Stimulated activated CD8-positive, alpha-beta memory T cell treated with anti-CD3 and anti-CD28 coated beads, Interleukin-12 subunit alpha, Interleukin-12 subunit beta, amount 100 ng/mL, for 24 hours (primary cell): ENCODE data around the gene TFDP1.
"Not testable (repeated sequence)": the region's sequence is repeated elsewhere in the genome, so short reads cannot be mapped to it uniquely, and the experiment has no call there.

Experiments used
- DNase-seq: peaks from one replicate; pipeline ENCODE4 v3.0.0-alpha.2; 2020; ENCODE audit errors: extremely low read depth

The TFDP1 gene

DNA sequence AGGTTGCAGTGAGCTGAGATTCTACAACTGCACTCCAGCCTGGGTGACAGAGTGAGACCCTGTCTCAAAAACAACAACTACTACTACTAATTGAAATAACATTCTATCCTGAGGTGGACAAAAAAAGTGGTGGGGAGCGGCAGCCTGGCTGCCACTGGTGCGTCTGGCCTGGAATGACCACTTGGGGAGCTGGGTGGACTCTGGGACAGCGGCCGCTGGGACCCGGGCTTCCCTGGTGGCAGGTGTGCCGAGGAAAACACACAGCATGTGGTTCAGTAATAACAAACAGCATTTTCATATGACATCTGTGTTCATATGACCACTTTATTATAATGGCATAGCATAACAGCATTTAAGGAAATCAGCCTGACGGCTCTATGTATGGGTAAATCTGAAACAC lies 33.9 kb downstream of the TFDP1 start:
- no peak for DNase-seq

DNA sequence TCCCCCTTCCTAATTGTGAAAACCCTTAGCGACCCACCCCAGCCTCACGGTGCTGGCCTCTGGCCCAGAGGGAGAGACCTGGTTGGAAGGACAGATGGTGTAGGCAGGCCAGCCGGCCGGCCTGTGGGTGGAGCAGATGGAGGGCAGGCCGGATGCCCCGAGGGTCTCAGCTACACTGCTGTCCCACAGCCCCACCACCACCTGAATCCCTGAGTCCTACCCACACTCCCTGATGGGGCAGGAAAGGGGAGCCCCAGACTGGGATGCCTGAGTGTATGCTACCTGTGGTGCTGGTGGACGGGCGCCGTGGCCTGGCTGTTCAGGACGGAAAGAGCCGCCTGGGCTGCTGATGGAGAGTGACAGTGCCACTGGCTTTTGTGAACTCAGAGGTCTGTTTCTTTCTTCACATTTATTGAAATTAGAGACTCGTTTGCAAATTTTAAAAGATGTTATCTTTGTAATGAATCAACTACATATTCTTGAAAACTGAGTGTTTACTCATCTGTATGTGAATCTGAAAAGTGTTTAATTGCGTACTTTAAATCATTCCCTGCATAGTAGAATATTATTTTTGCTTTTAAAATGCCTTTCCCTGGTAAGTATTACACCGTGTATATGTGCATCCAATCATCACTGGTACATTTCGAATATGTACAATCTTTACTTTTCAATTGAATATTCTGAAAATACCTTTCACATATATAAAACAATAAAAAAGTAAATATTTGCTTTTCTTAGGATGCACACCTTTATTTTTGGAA lies 35.7 kb downstream of the TFDP1 start:
- DNase-seq = no peak

DNA sequence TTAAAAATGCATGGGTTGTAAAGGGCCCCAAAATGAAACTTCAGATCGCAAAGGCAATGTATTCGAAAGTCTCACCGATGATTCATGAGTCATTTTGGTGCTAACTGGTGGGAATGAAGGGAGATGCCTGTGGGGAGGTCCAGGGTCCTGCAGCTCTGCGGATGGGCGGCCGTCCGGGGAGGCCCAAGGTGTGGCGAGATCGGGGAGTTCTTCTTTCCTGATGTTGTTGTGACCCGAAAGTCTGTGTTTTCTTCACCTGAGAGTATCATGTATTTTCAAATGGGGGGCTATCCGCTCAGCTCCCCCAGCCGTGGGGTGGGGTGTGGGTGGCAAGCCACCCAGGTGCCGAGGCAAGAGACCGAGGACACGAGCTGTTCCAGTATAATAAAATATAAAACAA lies 36.5 kb downstream of the TFDP1 start:
- no peak for DNase-seq

DNA sequence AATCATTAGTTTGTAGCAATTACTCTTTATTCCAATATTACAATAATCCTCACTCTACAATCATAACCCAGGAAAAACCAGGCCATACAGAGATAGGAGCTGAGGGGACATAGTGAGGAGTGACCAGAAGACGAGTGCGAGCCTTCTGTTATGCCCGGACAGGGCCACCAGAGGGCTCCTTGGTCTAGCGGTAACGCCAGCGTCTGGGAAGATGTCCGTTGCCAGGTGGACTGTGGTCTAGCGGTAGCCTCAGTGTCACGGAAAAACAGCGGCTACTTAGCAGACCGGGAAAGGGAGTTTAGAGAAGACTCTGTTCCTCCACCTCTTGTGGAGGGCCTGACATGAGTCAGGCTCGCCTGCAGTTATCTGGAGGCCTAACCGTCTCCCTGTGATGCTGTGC lies 36.9 kb downstream of the TFDP1 start:
- DNase-seq = not testable (repeated sequence)

DNA sequence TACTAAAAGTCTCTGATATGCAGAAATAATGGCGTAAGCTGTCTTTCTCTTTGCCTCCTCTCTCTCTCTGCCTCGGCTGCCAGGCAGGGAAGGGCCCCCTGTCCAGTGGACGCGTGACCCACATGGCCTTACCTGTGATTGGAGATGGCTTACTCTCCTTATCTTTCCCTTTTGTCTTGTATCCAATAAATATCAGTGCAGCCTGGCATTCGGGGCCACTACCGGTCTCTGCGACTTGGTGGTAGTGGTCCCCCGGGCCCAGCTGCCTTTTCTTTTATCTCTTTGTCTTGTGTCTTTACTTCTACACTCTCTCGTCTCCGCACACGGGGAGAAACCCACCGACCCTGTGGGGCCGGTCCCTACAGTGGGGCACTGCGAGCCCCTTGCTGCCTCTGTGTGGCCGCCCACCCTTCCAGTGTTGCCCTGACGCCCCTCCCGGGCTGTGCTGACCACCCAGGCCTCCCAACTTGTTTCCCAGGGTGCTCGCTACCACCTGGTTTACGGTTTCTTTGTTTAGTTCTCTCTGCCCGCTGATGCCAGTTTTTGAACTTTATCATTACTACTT lies 37.5 kb downstream of the TFDP1 start:
- not testable (repeated sequence) for DNase-seq

DNA sequence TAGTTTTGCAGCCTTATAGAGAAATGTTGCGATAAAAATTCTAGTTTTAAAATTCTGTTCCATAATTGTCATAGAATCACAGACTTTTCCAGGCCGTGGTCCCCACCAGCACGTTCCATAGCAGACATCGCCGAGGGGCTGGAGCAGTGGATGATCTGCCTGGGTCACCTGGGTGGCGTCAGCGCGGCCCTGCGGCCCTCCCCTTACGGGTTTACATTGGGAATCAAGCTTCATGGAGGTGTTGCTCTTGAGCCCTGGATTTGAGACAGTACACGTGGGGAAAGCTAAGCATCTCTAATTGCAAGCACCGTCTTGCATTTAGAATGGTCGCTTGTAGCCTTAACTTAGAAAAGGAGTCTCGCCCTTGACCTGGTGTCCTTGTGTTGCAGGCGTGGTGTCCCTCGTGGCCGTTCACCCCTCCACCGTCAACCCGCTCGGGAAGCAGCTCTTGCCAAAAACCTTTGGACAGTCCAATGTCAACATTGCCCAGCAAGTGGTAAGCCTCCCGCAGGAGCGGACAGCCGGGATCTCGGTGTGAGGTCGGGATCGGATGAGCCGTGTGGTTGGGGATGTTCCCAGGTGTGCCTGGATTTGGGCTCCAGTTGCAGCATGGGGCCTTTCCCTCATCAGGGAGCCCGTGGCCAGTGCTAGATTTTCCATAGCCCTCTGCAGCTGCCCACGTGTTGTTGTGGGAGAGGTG lies 38.4 kb downstream of the TFDP1 start:
- DNase-seq = no peak

DNA sequence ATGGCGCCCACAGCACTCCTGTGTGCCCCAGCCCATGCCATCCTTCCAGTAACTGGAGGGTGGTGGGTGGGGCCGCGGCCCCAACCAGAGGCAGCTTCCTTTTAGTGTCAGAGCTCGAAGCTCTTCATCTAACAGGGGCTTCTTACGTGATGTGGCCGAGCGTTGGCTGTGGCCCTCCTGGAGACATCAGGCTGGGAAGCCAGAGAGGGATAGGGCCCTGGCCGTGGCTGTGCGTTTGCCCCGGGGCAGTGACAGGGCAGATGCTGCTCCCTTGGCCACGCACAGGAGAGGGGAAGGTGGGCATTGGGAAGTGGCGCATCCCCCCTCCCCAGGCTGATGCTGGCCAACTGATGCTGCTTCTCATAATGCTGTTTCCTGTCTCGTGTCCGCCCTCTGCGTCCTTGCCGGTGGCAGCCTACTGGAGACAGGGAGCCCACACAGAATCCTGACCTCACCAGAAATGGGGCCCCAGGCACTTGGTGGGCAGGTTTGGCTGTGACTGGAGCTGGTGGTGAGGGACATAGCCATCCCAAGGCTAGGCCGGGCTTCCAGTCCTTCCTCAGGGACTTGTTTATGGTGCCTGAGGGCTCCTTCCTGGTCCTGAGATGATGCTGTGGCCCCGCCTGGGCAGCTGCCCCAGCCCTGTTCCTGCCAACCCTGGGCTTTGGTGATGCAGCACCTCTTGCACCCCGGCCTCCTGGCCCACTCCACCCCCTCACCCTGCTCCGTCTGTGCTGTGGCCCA lies 39.1 kb downstream of the TFDP1 start:
- no peak for DNase-seq

DNA sequence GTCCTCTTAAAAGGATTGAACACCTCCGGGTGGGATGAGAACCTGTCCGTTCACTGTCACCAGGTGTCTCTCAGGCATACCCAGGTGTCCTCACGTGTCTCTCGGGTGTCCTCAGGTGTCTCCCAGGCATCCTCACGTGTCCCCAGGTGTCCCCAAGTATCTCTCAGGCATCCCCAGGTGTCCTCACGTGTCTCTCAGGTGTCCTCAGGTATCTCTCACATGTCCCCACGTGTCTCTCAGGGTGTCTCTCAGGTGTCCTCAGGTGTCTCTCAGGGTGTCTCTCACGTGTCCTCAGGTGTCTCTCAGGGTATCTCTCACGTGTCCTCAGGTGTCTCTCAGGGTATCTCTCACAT lies 39.7 kb downstream of the TFDP1 start:
- no peak for DNase-seq

DNA sequence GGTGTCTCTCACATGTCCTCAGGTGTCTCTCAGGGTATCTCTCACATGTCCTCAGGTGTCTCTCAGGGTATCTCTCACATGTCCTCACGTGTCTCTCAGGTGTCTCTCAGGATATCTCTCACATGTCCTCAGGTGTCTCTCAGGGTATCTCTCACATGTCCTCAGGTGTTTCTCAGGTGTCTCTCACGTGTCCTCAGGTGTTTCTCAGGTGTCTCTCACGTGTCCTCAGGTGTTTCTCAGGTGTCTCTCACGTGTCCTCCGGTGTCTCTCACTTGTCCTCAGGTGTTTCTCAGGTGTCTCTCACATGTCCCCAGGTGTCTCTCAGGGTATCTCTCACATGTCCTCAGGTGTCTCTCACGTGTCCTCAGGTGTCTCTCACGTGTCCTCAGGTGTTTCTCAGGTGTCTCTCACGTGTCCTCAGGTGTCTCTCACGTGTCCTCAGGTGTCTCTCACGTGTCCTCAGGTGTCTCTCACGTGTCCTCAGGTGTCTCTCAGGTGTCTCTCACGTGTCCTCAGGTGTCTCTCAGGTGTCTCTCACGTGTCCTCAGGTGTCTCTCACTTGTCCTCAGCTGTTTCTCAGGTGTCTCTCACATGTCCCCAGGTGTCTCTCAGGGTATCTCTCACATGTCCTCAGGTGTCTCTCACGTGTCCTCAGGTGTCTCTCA lies 40.2 kb downstream of the TFDP1 start:
- not testable (repeated sequence) for DNase-seq

DNA sequence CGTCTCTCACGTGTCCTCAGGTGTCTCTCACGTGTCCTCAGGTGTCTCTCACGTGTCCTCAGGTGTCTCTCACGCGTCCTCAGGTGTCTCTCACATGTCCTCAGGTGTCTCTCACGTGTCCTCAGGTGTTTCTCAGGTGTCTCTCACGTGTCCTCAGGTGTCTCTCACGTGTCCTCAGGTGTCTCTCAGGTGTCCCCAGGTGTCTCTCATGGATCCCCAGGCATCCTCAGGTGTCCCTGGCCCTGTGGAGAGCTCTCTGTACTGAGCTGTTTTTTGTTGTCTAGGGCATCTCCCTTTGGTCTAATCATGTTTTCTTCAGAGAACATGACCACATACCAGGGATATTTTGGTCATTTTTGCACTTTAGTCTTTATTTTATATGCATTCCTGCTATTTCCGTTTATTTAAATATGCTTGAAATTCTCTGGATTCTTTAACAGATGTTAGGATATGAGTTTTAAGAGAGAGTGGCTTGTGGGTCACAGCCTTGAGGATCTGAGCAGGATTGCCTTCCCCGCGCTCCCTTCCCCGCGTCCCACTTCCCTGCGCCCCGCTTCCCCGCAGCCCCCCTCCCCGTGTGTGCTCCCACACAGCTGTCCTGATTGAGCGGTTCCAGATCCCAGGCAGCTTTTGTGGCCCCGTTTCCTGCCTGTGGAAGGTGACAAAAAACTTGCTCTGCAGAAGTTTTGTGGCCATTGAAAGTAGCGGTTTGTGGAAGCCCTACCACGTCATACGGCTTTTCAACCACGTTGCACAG lies 41.6 kb downstream of the TFDP1 start:
- DNase-seq = no peak

DNA sequence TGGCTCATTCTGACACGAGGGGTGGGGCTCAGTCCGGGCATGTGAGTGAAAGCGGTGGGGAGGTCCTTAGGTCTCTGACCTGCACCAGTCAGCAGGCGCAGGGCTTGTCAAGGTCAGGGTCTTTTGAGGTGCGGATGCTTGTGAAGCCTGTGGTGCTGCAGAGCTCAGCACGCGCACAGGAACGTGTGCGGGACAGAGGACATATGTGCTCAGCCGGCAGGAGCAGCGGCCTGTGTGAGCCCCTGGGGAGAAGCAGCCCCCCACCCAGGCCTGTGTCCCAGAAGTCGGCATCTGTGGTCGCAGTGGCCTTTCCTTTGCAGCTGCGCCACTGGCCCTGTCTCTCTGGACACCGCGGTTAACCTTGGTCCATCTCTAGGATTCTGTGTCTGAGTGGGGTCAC lies 42.6 kb downstream of the TFDP1 start:
- no peak for DNase-seq

DNA sequence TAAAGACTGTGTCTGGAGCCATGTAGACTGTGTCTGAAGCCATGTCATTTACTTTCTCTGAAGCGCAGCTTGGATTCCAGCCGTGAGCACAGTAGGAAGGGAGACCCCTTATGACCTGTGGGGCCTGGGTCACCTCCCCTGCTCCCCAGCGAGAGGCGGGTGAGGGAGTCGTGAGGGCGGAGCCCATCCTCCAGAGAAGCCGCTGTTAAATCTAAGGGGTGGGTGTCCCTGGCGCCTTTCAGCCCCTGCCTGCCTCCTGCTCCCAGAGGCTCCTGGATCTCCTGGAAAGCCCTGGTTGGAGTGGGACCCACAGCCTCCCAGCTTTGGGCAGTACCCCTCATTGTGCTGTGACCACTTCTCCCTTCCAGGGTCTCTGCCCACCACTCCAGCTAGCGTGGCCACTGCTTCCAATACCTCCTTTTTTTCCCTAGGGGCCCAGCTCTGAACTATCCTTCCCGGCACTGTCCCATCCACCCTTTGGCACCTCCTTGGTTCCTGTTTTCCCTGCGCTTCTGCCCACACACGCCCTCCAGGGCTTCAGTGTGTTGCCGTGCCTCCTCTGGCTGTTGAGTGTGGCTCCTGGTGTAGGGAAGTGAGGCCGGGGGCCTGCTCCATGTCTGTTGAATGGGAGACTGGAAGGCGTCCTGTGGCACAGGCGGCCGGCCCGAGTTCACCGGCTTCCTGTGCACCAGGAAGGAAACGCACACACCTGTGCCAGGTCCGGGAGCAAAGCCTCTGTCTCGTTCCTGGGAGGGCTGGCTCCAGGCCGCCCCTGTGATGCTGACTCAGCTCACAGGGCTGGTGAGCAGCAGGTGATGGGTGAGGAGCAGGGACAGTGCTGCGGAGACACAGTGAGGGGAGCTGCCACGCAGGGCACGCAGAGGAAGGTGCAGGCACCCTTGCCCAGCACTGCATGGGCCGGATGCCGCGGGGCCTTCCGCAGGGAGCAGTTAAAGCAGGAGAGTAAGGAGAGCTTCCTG lies 44.0 kb downstream of the TFDP1 start:
- no peak for DNase-seq

DNA sequence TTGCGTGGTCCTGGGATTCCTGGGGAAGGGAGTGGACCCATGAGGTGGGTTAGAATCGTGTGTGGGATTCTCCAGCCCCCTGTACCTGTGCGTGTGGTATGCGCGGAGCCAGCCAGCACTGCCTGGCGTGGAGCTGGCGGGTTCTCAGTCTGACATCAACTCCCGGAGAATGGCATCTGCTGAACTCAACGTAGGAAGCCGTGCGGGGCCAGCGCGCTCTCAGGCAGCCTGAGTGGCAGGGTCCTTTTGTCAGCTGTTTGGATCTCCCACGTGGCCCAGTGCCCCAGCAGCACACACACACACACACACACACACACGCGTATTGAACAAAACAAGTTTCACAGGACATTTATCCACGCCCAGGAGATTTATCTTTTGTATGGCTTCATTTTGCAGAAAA lies 45.3 kb downstream of the TFDP1 start:
- no peak for DNase-seq

DNA sequence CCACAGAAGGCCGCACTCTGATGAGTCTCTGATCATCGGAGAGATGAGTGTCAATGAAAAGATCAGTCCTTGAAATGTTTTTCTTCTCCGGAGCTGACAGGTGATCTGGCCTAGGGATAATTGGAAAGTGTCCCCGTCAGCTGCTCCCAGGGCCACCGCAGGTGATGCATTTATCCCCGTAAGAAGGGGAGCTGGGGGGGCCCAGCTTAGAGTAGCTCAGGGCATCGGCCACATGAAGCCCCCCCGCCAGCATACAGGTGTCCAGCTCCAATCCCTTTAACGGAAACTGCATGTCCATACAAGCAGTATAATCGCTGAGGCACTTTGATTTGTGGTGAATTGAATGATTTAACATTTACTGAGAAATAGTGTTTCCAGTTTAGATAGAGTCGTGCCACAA lies 45.7 kb downstream of the TFDP1 start:
- DNase-seq = no peak

DNA sequence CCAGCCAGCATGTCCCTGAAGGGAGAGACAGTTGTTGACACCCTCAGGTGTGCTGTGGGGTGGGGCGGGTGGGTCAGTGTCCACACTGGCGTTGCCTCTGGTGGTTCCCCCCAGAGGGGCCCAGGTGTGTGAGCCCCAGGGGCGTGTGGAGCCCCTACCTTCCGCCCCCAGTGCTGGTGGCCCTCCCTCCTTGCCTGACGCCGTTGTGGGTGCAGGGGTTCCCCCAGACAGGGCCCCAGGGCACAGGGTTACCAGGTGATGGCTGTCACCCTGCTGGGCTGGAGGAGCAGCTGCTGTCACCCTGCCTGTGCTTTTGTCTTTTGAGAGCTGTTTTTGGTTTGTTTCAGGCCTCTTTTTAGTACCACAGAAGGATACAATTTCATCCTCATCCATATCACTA lies 46.3 kb downstream of the TFDP1 start:
- no peak for DNase-seq

DNA sequence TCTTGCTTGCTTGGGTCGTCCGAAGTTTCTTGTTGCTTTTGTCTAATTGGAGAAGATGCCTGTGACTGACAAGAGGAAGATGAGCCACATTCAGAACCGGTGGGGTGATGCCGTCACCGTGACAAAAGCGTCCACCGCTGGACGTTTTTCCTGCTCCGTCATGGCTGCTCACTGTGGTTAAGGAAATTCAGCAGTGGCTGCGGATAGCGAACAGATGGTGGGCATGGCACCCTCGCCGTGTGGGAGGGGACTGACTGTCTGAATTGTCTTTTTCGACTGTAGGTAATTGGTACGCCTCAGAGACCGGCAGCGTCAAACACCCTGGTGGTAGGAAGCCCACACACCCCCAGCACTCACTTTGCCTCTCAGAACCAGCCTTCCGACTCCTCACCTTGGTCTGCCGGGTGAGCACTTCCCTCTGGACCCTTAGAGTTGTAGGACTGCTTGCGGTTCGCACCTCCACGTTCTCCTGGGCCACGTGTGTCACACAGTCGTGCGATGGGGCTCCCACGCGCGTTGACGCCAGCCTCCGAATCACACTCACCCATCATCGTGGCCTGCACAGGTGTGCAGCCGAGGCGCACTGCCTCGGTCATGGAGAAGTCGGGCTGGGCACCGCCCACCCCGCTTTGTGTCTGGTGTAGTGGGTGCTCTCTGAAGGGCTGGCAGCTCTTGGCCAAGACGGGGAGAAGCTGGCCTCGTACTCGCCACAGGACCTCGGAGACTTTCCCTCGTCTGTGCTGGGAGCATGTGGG lies 47.0 kb downstream of the TFDP1 start:
- DNase-seq = no peak

DNA sequence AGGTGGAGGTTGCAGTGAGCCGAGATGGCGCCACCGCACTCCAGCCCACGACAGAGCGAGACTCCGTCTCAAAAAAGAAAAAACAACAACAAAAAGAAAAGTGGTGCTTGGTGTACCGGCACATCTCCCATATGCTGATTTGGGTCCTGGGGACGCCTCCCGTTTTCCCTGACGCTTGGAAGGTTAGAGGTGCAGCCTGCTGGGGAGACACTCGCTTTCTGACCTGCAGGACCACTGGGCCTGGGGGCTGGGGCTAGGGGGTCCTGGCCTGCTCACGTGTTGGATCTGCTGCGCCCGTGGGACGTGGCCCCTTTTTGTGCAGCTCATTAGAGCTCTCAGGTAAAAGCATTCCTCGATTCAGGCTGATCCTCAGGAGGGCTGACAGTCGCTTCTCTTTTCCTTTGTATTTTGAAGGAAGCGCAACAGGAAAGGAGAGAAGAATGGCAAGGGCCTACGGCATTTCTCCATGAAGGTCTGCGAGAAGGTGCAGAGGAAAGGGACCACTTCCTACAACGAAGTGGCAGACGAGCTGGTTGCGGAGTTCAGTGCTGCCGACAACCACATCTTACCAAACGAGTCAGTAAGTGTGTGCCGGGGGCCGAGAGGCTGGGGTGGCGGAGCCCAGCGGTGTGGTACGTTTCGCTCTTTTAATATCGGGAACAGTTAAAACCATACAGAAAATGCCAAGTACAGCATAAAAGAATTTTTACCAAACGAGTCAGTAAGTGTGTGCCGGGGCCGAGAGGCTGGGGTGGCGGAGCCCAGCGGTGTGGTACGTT lies 48.3 kb downstream of the TFDP1 start:
- DNase-seq = no peak

DNA sequence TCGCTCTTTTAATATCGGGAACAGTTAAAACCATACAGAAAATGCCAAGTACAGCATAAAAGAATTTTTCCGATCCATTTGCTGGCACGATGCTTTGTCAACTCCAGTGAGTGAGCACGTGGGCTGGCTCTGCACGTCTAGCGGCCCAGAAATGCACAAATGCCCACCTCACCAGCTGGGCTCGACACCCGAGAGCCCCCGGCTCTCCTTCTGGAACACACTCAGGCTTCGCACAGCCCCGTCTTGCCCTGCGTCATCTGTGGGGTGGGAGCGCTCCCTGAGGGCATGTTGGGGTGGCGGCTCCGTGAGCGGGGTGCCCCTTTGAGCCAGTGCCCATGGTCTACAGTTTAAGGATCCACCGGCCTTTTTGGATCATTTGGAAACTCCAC lies 48.9 kb downstream of the TFDP1 start:
- DNase-seq = no peak
